HG03378 (cell line): ENCODE measurements around the gene AKNAD1.

Experiments
- ATAC-seq: cut with Tn5 transposase; IDR thresholded peaks from one replicate; pipeline ENCODE4 v1.9.1; 2021; ENCODE audit warnings: mild to moderate bottlenecking, moderate library complexity; ENCODE audit not compliant: unreplicated experiment

AKNAD1 gene

DNA sequence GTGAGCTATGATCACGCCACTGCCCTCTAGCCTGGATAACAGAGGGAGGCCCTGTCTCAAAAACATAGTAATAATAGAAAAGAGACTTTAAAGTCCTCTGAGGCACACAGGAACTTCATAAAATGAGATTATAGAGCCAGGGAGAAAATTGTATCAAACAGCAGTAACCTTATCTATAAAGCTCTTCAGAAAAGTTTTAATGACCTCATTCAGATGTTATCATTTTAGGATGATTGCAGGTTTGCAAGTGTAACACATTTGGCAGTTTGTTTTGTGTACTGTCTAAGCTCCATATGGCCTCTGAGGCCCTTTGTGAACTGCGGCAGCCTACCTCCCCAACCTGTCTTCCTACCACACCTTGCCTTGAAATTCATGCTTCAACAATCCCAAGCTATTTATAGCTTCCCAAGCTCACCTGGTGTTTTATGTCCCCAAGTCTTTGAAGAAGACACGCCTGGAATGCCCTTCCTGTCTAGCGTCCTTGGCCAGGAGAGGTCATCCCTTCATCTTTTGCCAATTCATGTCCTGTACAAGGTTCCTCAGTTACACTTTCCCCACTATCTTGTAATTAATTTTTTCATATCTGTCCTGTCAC lies 8.5 kb upstream of the AKNAD1 start:
- ATAC-seq, result no peak

DNA sequence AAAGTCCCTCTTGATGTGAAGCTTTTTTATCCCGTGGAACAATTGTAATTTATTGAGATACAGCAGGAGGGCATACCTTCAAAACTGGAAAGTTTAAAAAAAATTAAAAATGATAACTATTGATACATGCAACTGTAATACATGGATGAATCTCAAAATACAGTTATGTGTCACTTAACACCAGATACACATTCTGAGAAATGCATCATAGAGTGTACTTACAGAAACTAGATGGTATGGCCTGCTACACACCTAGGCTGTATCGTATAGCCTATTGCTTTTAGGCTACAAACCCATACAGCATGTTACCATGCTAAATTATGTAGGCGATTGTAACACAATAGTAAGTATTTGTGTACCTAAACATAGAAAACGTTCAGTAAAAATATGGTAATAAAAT lies 7.1 kb upstream of the AKNAD1 start:
- ATAC-seq, result no peak

DNA sequence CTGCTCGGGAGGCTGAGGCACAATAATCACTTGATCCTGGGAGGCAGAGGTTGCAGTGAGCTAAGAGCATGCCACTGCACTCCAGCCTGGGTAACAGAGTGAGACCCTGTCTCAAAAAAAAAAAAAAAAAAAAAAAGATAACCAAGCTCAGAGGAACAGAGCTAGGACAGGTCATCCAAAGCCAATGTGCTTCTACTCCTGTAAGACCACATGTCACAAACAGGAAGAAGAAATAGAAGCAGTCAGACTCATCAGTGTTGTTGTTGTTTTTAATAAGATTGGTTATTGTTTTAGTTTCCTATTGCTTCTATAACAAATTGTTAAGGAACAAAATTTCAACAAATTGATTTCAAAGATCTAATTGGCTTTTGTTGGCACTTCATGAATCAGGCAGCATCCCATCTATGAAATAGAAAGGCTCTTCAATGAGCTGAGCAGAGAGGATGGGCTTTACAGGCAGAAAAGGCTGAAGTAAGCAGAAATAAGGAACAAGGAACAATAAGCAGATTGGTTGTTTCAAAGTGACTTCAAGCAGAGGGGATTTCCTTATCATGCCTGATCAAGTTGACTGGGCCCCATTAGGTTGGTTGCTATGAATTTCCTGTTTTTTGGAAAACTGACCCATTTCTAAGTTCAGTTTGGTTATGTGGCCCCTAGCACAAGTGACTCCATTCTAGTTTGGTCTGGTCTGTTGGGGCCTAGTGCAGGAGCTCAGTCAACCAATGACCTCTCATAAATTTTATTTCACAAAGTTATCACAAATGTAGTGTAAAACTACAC lies 6.0 kb upstream of the AKNAD1 start:
- ATAC-seq, result peak; percentile 60

DNA sequence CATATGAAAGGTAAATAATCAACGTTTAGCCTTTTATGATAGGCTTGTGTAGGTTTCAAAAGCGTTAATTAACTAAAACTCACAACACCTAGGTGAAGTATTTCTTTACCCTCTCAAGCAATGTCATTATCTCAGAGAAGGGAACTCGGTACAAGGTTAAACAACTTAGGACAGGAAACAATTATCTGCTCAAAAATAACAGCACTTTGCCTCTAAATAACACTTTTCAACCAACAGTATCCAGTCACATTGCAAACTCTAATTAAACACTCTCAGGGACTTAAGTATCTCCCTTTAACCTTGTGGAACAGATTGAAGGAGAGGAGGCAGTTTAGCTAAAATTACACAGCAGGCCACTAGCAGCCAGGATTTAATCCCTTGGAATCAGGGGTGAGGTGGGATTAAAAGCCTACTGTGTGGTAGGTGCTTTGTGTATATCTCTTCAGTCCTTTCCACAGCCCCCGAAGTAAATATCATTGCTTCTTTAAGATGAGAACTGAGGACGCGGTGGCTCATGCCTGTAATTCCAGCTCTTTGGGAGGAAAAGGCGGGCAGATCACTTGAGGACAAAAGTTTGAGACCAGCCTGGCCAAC lies 5.2 kb upstream of the AKNAD1 start:
- ATAC-seq, result no peak

GRCh38 chr1:108861566-108861965 lies 4.7 kb upstream of the AKNAD1 start:
- ATAC-seq, result no peak

DNA sequence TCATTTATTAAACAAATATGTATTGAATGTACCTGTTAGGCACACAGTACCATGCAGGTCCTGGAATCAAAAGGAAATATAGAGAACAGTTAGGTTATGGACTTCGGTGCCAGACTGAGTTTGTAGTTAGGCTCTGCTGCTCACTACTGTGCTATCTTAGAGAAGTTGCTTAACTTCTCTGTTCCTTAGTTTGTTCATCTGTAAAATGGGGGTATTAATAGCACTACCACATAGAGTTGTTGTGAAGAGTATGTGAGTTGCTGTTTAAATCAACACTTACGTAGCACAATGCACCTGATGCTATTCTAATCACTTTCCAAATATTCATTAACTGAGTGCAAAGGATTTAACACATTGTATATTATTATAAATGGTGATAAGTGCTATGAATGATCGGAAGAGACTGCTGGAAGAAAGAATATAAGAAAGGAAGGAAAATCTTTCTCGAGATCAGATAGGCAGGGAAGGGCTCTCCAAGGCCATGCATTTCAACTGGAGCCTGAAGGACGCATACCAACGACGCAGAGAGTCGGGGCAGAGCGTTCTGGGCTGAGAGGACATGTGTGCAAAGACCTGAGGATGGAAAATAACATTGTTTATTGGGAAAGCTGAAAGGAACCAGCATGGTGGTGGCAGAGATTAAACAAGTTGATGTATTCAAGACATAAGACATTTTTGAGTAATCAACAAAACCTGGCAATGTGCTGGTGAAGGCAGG lies 3.5 kb upstream of the AKNAD1 start:
- no peak for ATAC-seq

- ATAC-seq, result no peak
Measured at GRCh38 chr1:108858230-108858950, 1.5 kb upstream of the AKNAD1 start.

GRCh38 chr1:108854221-108855019 lies 2.5 kb downstream of the AKNAD1 start:
- no peak for ATAC-seq

GRCh38 chr1:108852221-108852975 lies 4.5 kb downstream of the AKNAD1 start:
- no peak for ATAC-seq

DNA sequence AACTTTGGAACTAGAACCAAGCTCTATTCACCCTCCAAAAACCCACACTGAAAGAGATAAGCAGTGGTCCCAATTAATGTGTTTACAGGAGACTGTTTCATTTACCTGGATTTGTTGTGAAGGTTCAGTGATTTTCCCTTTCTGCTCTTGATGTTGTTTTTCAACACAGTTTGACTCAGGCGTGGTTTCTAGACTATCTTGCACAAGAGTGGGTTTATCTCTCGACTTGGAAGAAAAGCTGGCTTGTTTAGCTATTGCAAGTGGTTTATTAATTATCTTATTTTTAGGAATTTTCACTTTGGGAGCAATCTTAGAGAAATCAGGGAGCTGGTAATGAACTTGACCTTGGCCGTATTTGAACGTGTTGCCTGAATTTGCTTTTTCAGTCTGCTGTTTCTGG lies 5.3 kb downstream of the AKNAD1 start:
- ATAC-seq, result no peak

DNA sequence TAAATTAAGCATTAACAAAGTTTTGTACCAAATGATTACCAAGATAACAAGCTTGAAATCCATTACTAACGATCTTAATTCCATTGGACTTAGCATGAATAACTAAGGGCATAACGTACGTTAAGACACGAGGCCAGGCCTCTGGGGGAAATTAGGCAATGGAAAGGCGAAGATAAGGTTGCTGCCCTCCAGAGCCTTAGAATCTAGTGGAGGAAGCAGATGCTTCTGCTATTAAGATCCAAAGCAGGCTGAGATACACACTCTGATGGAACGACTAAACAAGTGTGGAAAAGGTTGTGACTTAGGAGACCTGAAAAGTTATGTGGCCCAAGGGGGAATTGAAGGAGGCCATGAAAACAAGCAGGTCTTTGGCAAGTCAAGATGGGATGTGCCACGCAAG lies 6.0 kb downstream of the AKNAD1 start:
- ATAC-seq, result no peak

GRCh38 chr1:108848806-108849205 lies 8.1 kb downstream of the AKNAD1 start:
- ATAC-seq, result no peak

DNA sequence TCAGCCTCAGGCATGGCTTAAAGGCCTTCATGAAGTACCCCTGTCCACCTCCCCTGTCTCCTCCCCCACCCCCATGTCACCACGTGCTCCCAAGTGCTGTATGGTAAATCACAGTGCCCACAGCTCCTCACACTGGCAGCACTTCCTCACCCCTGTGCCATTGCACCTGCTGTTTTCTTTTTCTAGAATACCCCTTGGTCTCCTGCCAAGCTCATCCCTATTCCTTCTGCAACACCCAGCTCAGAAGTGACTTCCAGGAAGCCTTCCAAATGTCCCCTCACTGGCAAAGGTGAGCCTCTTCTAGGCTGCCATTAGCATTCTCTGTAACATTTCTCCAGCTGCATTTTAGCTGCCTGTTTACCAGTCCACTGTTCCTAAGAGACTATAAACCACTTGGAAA lies 9.4 kb downstream of the AKNAD1 start:
- ATAC-seq, result no peak

GRCh38 chr1:108845991-108846390 lies 10.9 kb downstream of the AKNAD1 start:
- ATAC-seq, result no peak

DNA sequence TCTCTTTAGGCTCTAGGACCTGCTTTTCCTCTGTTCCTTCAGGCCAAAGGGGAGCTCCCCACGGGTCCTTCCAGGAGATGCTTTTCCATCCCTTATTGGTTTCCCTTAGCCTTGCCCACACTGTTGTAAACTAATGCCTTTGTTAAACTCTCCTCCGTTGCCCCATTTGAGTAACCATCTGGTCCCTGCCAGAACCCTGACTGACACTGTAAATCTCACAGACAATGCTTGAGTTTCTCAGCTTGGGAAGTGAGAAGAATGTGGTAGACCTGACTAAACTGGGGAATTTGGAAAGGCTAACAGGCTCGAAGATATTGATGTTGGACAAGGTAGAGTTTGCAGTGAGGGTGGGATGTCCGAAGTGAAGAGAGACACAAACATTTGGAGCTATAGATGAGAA lies 11.4 kb downstream of the AKNAD1 start:
- no peak for ATAC-seq

DNA sequence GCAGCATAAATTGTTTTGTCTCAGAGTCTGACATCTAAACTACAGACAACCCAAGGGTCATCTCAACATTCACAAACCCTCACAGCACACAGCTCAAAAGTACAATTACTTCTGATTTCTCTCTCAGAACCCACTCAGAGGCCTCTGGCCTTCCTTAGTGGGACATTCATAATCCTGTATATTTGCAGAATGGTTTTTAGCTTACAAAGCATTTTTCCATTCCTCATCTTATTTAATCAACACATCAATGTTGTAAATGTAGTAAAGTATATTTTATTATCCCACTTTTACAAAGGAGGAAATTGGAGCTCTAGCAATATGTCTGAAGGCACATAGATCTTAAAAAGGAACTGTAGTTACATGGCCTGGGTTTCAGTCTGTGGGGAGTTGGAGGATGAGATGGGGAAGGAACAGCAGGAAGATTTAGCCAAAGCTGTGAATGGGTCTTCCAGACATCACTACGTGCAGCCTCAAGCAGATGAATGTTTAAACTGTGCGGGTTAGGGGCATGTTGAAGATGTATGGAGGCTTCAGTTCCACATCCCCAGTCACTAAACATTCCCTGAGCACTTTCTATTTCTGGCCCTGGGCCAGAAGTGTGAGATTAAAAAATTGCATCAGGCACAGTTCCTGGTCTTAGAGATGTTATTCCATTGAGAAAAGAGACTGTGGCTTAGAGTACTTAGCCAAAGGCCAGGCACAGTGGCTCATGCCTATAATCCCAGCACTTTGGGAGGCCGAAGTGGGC lies 13.3 kb downstream of the AKNAD1 start:
- no peak for ATAC-seq

GRCh38 chr1:108842525-108843181 lies 14.2 kb downstream of the AKNAD1 start:
- ATAC-seq, result no peak

- no peak for ATAC-seq
Measured at GRCh38 chr1:108841703-108842102, 15.2 kb downstream of the AKNAD1 start.
